Measurements from ENCODE around the gene TMIE. TPM values are rescaled to one million over a fixed set of nuclear protein-coding genes. Genes with fewer than 3 reads are reported as not detected.

Gene TMIE
- total and polyA plus RNA-seq, 10 of the 15 experiments (the other 5 are each of a cell fraction or from before 2014, with no cell fraction given), result not detected

GRCh38 chr3:46713898-46714552 lies 12.8 kb downstream of the TMIE start (continued):
- peak; percentile 22; the same call in 1 of the 2 replicates for TF ChIP-seq EED (IDR thresholded peaks at IDR 0.05; ENCODE audit: low read depth)
- 0 out of 2 replicates have a peak, but pooled peaks have one; percentile 18 for TF ChIP-seq NR2F1 (conservative IDR thresholded peaks at IDR 0.05)
- TF ChIP-seq CBX5 (IDR thresholded peaks at IDR 0.05; ENCODE audit: low read depth), result no peak
- no peak for TF ChIP-seq ZBTB33 (IDR thresholded peaks at IDR 0.05)
- no peak for TF ChIP-seq FOS (IDR thresholded peaks at IDR 0.05; ENCODE audit: borderline replicate concordance, extremely low read depth, insufficient read length)
- no peak for TF ChIP-seq CHD1 (IDR thresholded peaks at IDR 0.05; ENCODE audit: low read depth, low read length)
- no peak for TF ChIP-seq CTCF (IDR thresholded peaks at IDR 0.05 in 2 of 3, conservative IDR thresholded peaks at IDR 0.05 in 1 of 3; ENCODE audit: control insufficient read depth in 2 of 3, extremely low read depth in 1 of 3, insufficient read depth in 1 of 3, low read depth in 3 of 3, low read length in 3 of 3)
- no peak for TF ChIP-seq SUZ12 (IDR thresholded peaks at IDR 0.05; ENCODE audit: unreplicated experiment)
- no peak for TF ChIP-seq ELK1 (IDR thresholded peaks at IDR 0.05; ENCODE audit: low read depth, low read length)
- no peak for TF ChIP-seq TARDBP (IDR thresholded peaks at IDR 0.05; ENCODE audit: borderline replicate concordance)
- TF ChIP-seq ZNF687 (IDR thresholded peaks at IDR 0.05), result peak; percentile 95
- no peak for TF ChIP-seq IRF3 (IDR thresholded peaks at IDR 0.05)
- TF ChIP-seq SUPT20H (IDR thresholded peaks at IDR 0.05; ENCODE audit: borderline replicate concordance, control insufficient read depth, low read depth, low read length), result no peak
- TF ChIP-seq TBL1XR1 (IDR thresholded peaks at IDR 0.05; ENCODE audit: low read depth, low read length), result no peak
- no peak for TF ChIP-seq KDM1A (IDR thresholded peaks at IDR 0.05; ENCODE audit: borderline replicate concordance)
- TF ChIP-seq BMI1 (IDR thresholded peaks at IDR 0.05; ENCODE audit: borderline replicate concordance), result no peak
- TF ChIP-seq RAD51 (IDR thresholded peaks at IDR 0.05), result no peak
- TF ChIP-seq POLR2AphosphoS5 (IDR thresholded peaks at IDR 0.05; ENCODE audit: low read length), result no peak
- no peak for TF ChIP-seq SMC3 (IDR thresholded peaks at IDR 0.05; ENCODE audit: borderline replicate concordance, low read length)
- no peak for TF ChIP-seq ZNF622 (IDR thresholded peaks at IDR 0.05)
- TF ChIP-seq STAT3 (IDR thresholded peaks at IDR 0.05; ENCODE audit: low read depth, low read length), result no peak
- TF ChIP-seq RBBP5 (conservative IDR thresholded peaks at IDR 0.05), result no peak

Data from GM12878 (cell line).